ENCODE data around the gene KLHL12.
"Not testable (repeated sequence)": the region's sequence is repeated elsewhere in the genome, so short reads cannot be mapped to it uniquely, and the experiment has no call there.

Gene KLHL12

DNA sequence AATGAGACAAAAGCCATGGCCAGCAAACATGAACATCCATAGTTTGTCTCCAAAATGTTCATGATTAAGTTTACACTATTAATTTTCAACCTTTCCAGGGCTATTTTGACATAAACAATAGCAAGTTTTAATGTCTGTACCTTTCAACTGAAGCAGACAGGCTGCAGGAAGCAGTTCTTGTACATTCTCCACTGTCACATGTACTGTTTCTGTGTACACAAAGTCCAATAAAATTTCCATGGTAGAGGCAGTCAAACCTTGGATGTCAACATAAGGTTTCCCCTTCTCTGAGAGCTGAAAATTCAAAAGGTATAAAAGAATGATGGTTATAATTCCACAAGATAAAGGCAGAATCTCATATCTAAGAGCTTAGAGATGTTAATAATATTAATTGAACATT is 7.4 kb downstream of the KLHL12 start:
- H3K4me3 ChIP-seq, result no peak overlapping the region
- H3K36me3 ChIP-seq, result peaks cover 43 to 54% (median 45%) of the 10 kb centered on the region in 3 donors
- H3K9me3 ChIP-seq, result no peaks in the 10 kb centered on the region
- intact Hi-C loops (cut with DNase I; ENCODE audit: low total_unique reads), result loop anchor here (10.0 kb wide), 1 partner anchor 75 kb away; no protein-coding TSS in a partner anchor
- DNase-seq, result no peak
- no peak overlapping the region for H3K27ac ChIP-seq
- no peak for TF ChIP-seq CTCF (IDR thresholded peaks at IDR 0.05)
- H3K27me3 ChIP-seq, result no peaks in the 10 kb centered on the region
- peaks cover 0 to 11% (median 2%) of the 10 kb centered on the region in 4 donors for H3K4me1 ChIP-seq

GRCh38 chr1:202915146-202915545 is 11.9 kb downstream of the KLHL12 start:
- Histone ChIP-seq H3K36me3 (peaks cover 77 to 94% (median 78%) of the 10 kb centered on the region in 3 donors), H3K9me3 (no peaks in the 10 kb centered on the region), H3K27me3 (no peaks in the 10 kb centered on the region), H3K27ac (no peak overlapping the region), H3K4me1 (no peaks in the 10 kb centered on the region), H3K4me3 (no peak overlapping the region)
- intact Hi-C loops (cut with DNase I; ENCODE audit: low total_unique reads), result no loop called here
- DNase-seq, result no peak
- no peak for TF ChIP-seq CTCF (IDR thresholded peaks at IDR 0.05)

DNA sequence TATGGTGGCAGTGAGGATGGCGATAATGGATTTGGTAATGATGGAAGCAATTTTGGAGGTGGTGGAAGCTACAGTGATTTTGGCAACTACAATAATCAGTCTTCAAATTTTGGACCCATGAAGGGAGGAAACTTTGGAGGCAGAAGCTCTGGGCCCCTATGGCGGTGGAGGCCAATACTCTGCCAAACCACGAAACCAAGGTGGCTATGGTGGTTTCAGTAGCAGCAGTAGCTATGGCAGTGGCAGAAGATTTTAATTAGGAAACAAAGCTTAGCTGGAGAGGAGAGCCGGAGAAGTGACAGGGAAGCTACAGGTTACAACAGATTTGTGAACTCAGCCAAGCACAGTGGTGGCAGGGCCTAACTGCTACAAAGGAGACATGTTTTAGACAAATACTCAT is 14.6 kb downstream of the KLHL12 start:
- H3K9me3 ChIP-seq; intact Hi-C loops (cut with DNase I; ENCODE audit: low total_unique reads); H3K27me3 ChIP-seq; DNase-seq; H3K27ac ChIP-seq; H3K4me1 ChIP-seq; H3K4me3 ChIP-seq: not testable (repeated sequence)
- peaks cover 79 to 99% (median 82%) of the 10 kb centered on the region in 3 donors for H3K36me3 ChIP-seq

DNA sequence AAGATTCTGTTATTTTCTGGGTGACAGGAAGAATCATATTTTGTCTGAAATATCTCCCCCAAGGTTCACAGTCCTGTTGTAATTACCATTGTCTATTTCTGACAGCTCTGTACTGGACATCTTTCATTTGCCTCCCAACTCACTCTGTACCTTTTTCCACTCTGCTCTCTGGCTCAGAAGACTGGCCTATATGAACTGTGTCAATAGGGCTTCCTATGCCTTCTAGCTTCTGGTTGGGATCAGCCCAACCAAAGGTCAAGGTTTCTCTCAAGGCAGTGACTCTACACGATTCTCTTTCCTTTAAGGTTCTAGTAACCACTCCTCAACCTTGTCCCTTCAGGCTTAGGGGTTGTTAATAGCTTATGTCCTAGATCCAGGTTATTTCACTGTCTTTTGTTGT is 17.5 kb downstream of the KLHL12 start:
- no peak overlapping the region for H3K27ac ChIP-seq
- TF ChIP-seq CTCF (IDR thresholded peaks at IDR 0.05), result no peak
- no peak overlapping the region for H3K4me3 ChIP-seq
- H3K9me3 ChIP-seq, result no peaks in the 10 kb centered on the region
- intact Hi-C loops (cut with DNase I; ENCODE audit: low total_unique reads), result no loop called here
- H3K36me3 ChIP-seq, result peaks cover 63 to 92% (median 82%) of the 10 kb centered on the region in 3 donors
- no peaks in the 10 kb centered on the region for H3K27me3 ChIP-seq
- DNase-seq, result no peak
- H3K4me1 ChIP-seq, result no peaks in the 10 kb centered on the region

GRCh38 chr1:202908998-202909397 is 18.0 kb downstream of the KLHL12 start:
- peaks cover 58 to 92% (median 82%) of the 10 kb centered on the region in 3 donors for H3K36me3 ChIP-seq
- no peak for DNase-seq
- intact Hi-C loops (cut with DNase I; ENCODE audit: low total_unique reads), result no loop called here
- no peak for TF ChIP-seq CTCF (IDR thresholded peaks at IDR 0.05)
- H3K27me3 ChIP-seq, result no peaks in the 10 kb centered on the region
- H3K27ac ChIP-seq, result no peak overlapping the region
- no peaks in the 10 kb centered on the region for H3K4me1 ChIP-seq
- H3K9me3 ChIP-seq, result no peaks in the 10 kb centered on the region
- H3K4me3 ChIP-seq, result no peak overlapping the region

DNA sequence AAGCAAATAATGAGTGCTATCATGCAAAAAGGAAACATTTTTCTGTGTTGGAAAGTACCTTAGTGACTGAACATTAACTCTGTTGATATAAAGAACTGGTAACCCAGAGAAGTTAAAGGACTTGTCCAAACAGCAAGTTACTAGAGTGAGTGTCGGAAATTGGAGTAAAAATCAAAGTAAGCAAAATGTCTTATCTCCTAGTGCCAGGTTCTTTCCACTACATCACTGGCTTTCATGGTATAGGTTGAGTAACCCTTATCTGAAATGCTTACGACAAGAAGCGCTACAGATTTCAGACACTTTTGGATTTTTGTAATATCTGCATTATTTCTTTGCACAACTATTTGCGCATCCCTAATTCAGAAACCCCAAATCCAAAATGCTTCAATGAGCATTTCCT is 21.7 kb downstream of the KLHL12 start:
- intact Hi-C loops (cut with DNase I; ENCODE audit: low total_unique reads), result no loop called here
- DNase-seq, result no peak
- H3K36me3 ChIP-seq, result peaks cover 41 to 82% (median 63%) of the 10 kb centered on the region in 3 donors

GRCh38 chr1:202903808-202904207 is 23.2 kb downstream of the KLHL12 start:
- peaks cover 32 to 79% (median 56%) of the 10 kb centered on the region in 3 donors for H3K36me3 ChIP-seq
- DNase-seq; H3K27ac ChIP-seq; H3K9me3 ChIP-seq; intact Hi-C loops (cut with DNase I; ENCODE audit: low total_unique reads); H3K27me3 ChIP-seq; H3K4me1 ChIP-seq; H3K4me3 ChIP-seq: not testable (repeated sequence)

More for the DNA sequence above, 21.7 kb downstream of the KLHL12 start:
- Histone ChIP-seq H3K9me3 (no peaks in the 10 kb centered on the region), H3K27ac (no peak overlapping the region), H3K27me3 (no peaks in the 10 kb centered on the region), H3K4me3 (no peak overlapping the region), H3K4me1 (no peaks in the 10 kb centered on the region)
- TF ChIP-seq CTCF (IDR thresholded peaks at IDR 0.05), result no peak
